HG03025 (cell line): Measurements from ENCODE around the gene SAXO1.
"Not testable (repeated sequence)": the region's sequence is repeated elsewhere in the genome, so short reads cannot be mapped to it uniquely, and the experiment has no call there.

Source experiments
- ATAC-seq: cut with Tn5 transposase; IDR thresholded peaks from one replicate; pipeline ENCODE4 v1.9.1; 2021; ENCODE audit warnings: mild to moderate bottlenecking, moderate library complexity; ENCODE audit not compliant: unreplicated experiment, low FRiP score

The SAXO1 gene

GRCh38 chr9:18971909-18972308 is 61.1 kb downstream of the SAXO1 start:
- no peak for ATAC-seq

DNA sequence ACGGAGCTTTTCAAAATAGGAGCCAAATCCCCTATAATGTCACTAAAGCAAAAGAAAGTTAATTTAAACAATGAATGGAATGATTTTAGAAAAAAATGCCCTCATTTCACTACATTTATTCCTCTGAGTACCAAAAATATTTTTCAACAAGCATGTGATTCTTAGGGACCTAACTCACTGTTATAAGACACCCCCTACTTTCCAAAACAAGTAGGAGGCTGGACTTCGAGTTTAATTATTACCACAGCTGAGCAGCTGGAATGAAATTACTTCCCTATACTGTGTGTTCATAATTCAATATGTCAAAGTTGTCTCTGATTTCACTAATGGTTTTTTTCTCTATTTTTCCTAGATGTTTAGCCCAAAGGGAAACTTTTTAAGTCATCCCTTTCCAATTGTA is 61.6 kb downstream of the SAXO1 start:
- ATAC-seq: no peak

DNA sequence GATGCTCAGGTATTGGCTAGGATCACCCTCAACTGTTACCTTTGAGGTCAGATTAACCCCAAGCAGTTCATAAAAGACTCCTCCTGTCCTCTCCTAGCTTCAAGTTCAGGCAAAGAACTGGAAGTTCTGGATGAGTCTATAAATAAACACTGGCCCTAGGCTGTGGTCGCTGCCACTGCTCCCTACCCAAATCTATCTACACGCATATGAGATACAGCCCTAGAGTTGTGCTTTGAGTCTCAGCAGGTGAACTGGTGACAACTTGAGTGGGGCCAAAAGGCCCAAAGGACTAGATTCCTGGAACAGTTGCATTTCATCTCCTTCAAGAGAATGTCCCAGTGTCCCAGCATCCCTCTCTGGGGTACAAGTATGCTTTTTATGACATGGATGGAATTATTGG is 62.6 kb downstream of the SAXO1 start:
- no peak for ATAC-seq

DNA sequence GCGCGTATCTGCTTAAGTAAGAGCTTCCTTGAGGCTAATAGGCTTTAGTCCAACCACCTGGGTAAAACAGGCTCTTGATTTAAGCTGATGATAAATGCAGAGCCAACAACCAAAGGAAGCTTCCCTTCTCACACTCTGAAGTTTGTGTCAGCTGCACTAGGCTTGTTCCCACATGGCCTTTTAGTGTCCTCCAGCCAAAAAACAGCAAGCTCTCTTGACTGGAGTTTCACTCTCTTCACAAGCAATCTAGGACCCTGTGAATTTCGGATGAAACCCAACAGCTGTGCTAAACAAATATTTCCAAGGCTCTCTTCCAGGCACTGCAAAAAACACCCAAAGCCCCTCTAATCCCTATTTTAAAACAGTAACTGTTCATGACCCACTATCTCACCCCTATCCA is 63.9 kb downstream of the SAXO1 start:
- no peak for ATAC-seq

GRCh38 chr9:18955626-18956025 is 77.4 kb downstream of the SAXO1 start:
- no peak for ATAC-seq

GRCh38 chr9:18951936-18952335 is 81.1 kb downstream of the SAXO1 start:
- no peak for ATAC-seq

- no peak for ATAC-seq
Observed at GRCh38 chr9:18947892-18948339, 85.1 kb downstream of the SAXO1 start.

DNA sequence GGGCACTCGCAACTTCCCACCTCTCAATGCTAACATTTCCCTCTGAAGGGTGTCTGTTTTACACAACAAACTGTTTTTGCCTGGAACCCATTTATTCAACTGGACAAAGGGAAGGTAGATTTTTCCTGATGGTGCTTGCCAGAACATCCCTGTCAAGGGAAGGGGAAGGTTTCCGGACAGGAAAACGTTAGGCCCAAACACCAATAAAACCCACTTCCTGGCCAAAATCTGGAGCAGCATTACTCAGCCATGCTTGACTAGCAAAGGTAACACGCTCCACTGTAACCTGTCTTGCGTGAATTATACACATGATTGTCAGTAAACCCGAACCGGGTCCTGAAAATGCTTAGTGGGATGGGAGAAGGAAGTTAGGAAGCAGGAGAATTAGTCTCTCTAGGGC is 90.2 kb downstream of the SAXO1 start:
- no peak for ATAC-seq

DNA sequence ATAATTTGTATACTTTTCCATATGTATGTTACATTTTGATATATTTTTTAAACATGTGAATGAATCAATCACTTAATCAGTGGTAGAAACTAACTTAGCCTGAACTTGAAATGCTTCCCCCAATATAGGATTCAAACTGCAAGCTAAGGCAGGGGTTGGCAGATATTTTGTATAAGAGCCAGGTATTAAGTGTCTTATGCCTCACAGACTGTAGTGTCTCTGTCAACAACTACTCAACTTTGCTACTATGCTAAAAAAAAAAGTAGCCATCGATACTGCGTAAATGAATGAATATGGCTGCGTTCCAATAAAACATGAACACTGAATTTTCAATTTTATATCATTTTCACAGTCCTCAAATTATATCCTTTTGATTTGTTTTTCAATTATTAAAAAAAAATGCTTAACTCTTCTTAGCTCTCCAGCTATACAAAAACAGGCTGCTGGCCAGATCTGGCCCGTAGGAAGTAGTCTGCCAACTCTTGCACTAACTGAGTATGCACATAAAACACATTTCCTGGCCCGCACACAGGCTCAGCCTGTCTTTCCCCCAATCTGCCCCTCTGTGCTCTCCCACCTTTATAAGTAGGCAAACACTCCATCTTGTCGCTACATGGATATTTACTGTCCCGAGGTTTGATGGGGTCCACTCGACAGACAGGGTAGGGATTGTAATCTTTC is 91.8 kb downstream of the SAXO1 start:
- no peak for ATAC-seq

- ATAC-seq: no peak
Observed at GRCh38 chr9:18939943-18940342, 93.1 kb downstream of the SAXO1 start.

DNA sequence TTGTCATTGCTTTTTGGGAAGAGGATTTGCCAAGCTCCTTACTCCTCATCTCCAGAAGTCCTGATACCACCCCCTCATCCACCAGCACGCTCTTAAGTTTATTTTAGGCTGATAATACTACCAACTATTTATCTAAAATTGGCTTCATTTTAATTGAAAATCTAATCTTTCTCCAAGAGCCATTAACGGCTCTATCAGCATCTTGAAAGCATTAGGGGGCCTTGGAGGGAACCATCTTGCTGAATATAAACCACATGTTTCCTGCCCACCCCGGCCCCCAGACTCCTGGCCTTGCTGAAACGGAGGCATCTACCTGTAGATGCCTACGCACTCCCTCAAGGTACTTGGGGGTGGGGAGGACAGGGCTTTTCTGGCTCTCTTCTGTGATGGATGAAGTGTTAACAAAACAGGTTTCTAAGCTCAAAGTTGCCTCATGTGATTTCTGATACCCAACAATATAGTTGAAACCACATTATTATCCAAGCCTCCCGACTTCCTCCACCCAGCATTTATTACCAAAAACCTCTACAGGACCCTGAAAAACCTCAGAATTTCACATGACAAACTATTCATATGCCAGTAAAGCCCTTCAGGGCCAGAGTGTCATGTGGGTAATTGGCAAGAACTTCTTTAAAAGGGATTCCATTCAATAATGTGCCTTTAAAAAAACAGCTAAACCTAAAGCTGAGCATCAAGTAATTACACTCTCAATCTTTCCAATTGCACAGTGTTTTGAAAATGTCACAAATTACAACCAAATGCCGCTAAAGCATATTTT is 96.7 kb downstream of the SAXO1 start:
- no peak for ATAC-seq

GRCh38 chr9:18935541-18935940 is 97.5 kb downstream of the SAXO1 start:
- no peak for ATAC-seq

- ATAC-seq: not testable (repeated sequence)
Observed at GRCh38 chr9:18930611-18931010, 102.4 kb downstream of the SAXO1 start.

GRCh38 chr9:18928711-18929110 is 104.3 kb downstream of the SAXO1 start:
- ATAC-seq: no peak

DNA sequence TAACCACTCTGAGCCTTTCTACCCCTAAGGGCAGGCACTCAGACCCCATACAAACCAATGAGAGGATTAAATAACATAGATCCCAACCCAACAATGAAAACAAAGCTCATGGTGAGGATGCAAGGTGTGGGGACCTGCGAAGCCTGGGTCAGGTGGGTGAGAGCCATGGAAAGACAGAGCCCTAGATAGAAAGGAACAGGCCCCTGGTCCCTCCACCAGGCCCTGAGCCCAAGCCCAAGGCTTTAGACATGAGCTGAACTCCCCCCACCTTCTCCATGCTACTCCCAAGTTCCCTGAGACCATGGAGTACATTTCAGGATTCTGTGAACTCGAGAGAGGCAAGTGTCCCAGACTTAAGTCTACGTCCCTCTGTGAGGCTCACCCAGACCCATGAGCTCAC is 106.5 kb downstream of the SAXO1 start:
- no peak for ATAC-seq

DNA sequence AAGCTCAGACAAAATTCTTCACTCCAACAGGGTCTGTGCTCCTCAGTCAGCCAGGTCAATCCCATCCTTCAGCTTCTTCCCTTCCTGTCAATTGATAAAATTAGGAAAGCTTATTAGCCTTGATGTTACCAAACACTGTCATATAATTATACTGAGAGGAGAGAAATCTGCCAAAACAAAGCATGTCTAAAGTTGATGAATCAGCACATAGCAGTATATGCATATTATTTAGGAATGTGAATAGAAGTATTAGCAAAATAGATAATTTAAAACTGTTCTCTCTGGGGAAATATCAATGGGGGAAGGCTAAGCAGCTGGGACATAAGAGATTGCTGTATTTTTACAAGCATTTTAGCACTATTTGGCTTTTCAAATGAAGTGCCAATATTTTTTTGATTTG is 107.1 kb downstream of the SAXO1 start:
- no peak for ATAC-seq

- no peak for ATAC-seq
Observed at GRCh38 chr9:18923671-18924430, 109.2 kb downstream of the SAXO1 start.

GRCh38 chr9:18923167-18923566 is 109.8 kb downstream of the SAXO1 start:
- ATAC-seq: no peak

DNA sequence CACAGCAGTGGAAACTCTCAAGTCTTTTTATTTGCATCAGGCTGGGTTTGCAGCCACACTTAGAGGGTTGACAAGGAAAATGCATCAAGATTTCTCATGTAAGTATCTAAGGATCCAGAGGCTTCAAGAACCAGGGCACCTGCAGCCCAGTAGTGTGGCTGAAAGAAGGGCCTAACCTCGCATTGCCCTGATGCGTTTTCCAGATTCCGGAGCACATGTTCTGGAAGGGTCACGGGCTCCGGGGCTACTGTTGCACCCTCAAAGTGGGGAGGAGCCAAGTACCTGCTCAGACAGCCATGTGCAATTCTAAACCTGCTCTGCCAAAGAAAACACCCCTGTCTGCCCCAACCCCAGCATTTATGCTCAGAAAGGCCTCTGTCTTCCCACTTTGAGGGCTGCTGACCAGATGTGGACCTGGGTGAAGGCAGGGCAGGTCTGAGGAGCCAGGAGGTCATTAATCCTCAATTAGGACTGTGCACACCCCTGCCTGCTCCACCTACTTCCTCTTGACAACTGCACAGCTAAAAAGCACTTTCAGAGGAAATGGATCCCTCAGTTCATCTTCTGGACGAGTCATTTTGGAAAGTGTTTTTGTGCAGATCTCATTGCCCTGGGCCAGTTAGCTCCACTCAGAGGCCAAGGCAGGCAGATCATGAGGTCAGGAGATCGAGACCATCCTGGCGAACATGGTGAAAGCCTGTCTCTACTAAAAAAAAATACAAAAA is 110.7 kb downstream of the SAXO1 start:
- no peak for ATAC-seq

DNA sequence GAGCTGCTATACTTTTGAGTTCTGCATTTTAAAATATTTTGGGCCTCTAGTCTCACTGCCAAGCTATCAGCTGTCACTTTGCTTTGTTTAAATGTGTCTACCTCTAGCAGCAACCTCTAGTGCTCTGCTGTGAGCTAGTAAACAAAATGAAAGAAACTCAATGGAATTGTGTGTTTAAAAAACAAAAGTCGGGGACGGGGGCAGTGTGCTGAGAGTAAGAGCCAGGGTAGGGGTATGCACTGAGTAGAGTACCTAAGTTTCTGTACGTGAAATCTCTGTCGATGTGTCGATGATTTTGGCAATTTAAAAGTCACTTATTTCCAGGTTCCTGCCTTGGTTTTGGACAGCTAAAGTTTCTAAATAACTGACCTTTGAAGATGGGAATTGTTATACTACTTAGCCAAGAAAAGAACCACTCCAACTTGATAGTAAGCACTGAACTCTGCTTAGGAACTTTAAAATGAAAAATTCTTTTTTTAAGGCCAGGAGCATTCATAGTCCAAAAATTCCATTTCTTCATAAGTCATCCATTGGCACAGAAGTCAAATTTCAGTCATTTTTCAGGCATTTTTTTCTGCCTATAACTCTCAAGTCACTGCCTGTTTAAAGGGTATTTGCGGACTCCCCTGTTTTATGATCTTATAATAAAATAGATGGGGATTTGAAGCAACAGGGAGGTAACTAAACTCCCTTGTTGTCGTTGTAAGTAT is 111.5 kb downstream of the SAXO1 start:
- no peak for ATAC-seq
